Measurements from ENCODE around the gene G0S2. TPM values are rescaled to one million over a fixed set of nuclear protein-coding genes. Genes with fewer than 3 reads are reported as not detected.
"Not testable (repeated sequence)": the region's sequence is repeated elsewhere in the genome, so short reads cannot be mapped to it uniquely, and the experiment has no call there.

Gene G0S2
- polyA plus RNA-seq, 2 of the 4 experiments (the other 2 are of a cell fraction), result 1.1 to 3.0 TPM

GRCh38 chr1:209696673-209697072 lies 21.5 kb downstream of the G0S2 start:
- ChIA-PET POLR2A (no interaction called here), CTCF (interaction anchor here (1.1 to 4.1 kb wide), 7 partner anchors 10 to 127 kb away, joined by 3 to 18 read pairs (median 6); no protein-coding TSS in a partner anchor)
- DNase-seq (ENCODE audit: low read depth in 1 of 2, low spot score in 1 of 2) (no peak), ATAC-seq (no peak), FAIRE-seq (no peak)
- no peak overlapping the region for H3K4me3 ChIP-seq
- peaks cover 11% of the 10 kb centered on the region for H3K4me1 ChIP-seq
- no peaks in the 10 kb centered on the region for H3K9me3 ChIP-seq
- H3K4me2 ChIP-seq, result no peak overlapping the region
- TF ChIP-seq CHD4 (IDR thresholded peaks at IDR 0.05; ENCODE audit: borderline replicate concordance) (no peak), MAFK (IDR thresholded peaks at IDR 0.05; ENCODE audit: partially characterized antibody) (no peak), RARB (CRISPR knock-in tag; IDR thresholded peaks at IDR 0.05) (no peak), GATA3 (IDR thresholded peaks at IDR 0.05; ENCODE audit: borderline replicate concordance) (no peak), ZC3H11A (IDR thresholded peaks at IDR 0.05) (no peak), NFE2L2 (conservative IDR thresholded peaks at IDR 0.05; ENCODE audit: low read length) (no peak), HOXB5 (CRISPR knock-in tag; IDR thresholded peaks at IDR 0.05) (no peak), NR3C1 (IDR thresholded peaks at IDR 0.05) (no peak), PHF8 (IDR thresholded peaks at IDR 0.05; ENCODE audit: borderline replicate concordance, low read depth) (no peak), CEBPB (IDR thresholded peaks at IDR 0.05) (no peak)
- TF ChIP-seq, protein P1, sequence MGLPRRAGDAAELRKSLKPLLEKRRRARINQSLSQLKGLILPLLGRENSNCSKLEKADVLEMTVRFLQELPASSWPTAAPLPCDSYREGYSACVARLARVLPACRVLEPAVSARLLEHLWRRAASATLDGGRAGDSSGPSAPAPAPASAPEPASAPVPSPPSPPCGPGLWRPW (IDR thresholded peaks at IDR 0.05), result no peak
- TF ChIP-seq, protein P2, sequence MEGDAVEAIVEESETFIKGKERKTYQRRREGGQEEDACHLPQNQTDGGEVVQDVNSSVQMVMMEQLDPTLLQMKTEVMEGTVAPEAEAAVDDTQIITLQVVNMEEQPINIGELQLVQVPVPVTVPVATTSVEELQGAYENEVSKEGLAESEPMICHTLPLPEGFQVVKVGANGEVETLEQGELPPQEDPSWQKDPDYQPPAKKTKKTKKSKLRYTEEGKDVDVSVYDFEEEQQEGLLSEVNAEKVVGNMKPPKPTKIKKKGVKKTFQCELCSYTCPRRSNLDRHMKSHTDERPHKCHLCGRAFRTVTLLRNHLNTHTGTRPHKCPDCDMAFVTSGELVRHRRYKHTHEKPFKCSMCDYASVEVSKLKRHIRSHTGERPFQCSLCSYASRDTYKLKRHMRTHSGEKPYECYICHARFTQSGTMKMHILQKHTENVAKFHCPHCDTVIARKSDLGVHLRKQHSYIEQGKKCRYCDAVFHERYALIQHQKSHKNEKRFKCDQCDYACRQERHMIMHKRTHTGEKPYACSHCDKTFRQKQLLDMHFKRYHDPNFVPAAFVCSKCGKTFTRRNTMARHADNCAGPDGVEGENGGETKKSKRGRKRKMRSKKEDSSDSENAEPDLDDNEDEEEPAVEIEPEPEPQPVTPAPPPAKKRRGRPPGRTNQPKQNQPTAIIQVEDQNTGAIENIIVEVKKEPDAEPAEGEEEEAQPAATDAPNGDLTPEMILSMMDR (IDR thresholded peaks at IDR 0.05), result no peak
- TF ChIP-seq, protein P3, sequence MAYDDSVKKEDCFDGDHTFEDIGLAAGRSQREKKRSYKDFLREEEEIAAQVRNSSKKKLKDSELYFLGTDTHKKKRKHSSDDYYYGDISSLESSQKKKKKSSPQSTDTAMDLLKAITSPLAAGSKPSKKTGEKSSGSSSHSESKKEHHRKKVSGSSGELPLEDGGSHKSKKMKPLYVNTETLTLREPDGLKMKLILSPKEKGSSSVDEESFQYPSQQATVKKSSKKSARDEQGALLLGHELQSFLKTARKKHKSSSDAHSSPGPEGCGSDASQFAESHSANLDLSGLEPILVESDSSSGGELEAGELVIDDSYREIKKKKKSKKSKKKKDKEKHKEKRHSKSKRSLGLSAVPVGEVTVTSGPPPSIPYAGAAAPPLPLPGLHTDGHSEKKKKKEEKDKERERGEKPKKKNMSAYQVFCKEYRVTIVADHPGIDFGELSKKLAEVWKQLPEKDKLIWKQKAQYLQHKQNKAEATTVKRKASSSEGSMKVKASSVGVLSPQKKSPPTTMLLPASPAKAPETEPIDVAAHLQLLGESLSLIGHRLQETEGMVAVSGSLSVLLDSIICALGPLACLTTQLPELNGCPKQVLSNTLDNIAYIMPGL (CRISPR knock-in tag; IDR thresholded peaks at IDR 0.05; ENCODE audit: borderline replicate concordance), result no peak
- H3K27ac ChIP-seq, result no peak overlapping the region

GRCh38 chr1:209697126-209697525 lies 21.9 kb downstream of the G0S2 start:
- FAIRE-seq (no peak), DNase-seq (ENCODE audit: low read depth in 1 of 2, low spot score in 1 of 2) (no peak), ATAC-seq (no peak; a peak in 1 of 6 replicates)
- no peaks in the 10 kb centered on the region for H3K9me3 ChIP-seq
- H3K4me3 ChIP-seq, result no peak overlapping the region
- TF ChIP-seq RARB (CRISPR knock-in tag; IDR thresholded peaks at IDR 0.05) (no peak), NPAS2 (CRISPR knock-in tag; IDR thresholded peaks at IDR 0.05; ENCODE audit: borderline replicate concordance) (no peak), EP300 (IDR thresholded peaks at IDR 0.05) (no peak), CBX2 (IDR thresholded peaks at IDR 0.05; ENCODE audit: borderline replicate concordance, low read depth) (no peak), GATA3 (IDR thresholded peaks at IDR 0.05; ENCODE audit: borderline replicate concordance) (no peak), CEBPB (IDR thresholded peaks at IDR 0.05) (no peak), EHMT2 (IDR thresholded peaks at IDR 0.05; ENCODE audit: low read depth) (no peak), FOSB (CRISPR knock-in tag; IDR thresholded peaks at IDR 0.05) (no peak), MYC (IDR thresholded peaks at IDR 0.05; ENCODE audit: borderline replicate concordance, low read length) (no peak)
- TF ChIP-seq, protein P4, sequence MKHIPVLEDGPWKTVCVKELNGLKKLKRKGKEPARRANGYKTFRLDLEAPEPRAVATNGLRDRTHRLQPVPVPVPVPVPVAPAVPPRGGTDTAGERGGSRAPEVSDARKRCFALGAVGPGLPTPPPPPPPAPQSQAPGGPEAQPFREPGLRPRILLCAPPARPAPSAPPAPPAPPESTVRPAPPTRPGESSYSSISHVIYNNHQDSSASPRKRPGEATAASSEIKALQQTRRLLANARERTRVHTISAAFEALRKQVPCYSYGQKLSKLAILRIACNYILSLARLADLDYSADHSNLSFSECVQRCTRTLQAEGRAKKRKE (CRISPR knock-in tag; IDR thresholded peaks at IDR 0.05; ENCODE audit: low read depth), result no peak
- POLR2A ChIA-PET, result no interaction called here
- no peak overlapping the region for H3K4me2 ChIP-seq
- H3K4me1 ChIP-seq, result peaks cover 7% of the 10 kb centered on the region
- 62% methylated on average over 3 of the region's 3 CpGs for WGBS (ENCODE audit: missing lambda C conversion rate)
- H3K27ac ChIP-seq, result no peak overlapping the region
- CTCF ChIA-PET, result interaction anchor here (0.6 to 4.1 kb wide), 10 partner anchors 10 to 321 kb away, joined by 3 to 18 read pairs (median 4); no protein-coding TSS in a partner anchor

DNA sequence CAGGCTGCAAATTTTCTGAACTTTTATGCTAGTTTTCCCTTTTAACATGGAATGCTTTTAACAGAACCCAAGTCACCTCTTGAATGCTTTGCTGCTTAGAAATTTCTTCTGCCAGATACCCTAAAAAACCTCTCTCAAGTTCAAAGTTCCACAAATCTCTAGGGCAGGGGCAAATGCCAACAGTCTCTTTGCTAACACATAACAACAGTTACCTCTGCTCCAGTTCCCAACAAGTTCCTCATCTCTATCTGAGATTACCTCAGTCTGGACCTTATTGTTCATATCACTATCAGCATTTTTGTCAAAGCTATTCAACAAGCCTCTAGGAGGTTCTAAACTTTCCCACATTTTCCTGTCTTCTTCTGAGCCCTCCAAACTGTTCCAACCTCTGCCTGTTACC lies 25.5 kb downstream of the G0S2 start:
- FAIRE-seq; ATAC-seq; H3K27ac ChIP-seq; CTCF ChIA-PET; POLR2A ChIA-PET; H3K4me2 ChIP-seq; H3K4me3 ChIP-seq; H3K4me1 ChIP-seq; H3K9me3 ChIP-seq; DNase-seq (ENCODE audit: low read depth in 1 of 2, low spot score in 1 of 2): not testable (repeated sequence)

All from A549 (cell line).